Trophoblast cell (in vitro differentiated cells and primary cell): Measurements from ENCODE around the gene ZNF416.
A peak's percentile ranks its signal among the peaks of the same experiment; 100 is the strongest.

Source experiments
- DNase-seq, 2 donors: peaks; one replicate each; pipeline ENCODE4 v3.0.0-alpha.2; 2016
- H2AFZ ChIP-seq: 2 replicates; pipeline ENCODE4 v1.6.1; 2013; ENCODE audit warnings: low read length, moderate library complexity, mild to moderate bottlenecking; ENCODE audit not compliant: insufficient read depth, poor library complexity
- H2AK5ac ChIP-seq: 2 replicates; pipeline ENCODE4 v1.6.1; 2013; ENCODE audit warnings: mild to moderate bottlenecking, low read length
- H2BK120ac ChIP-seq: 2 replicates; pipeline ENCODE4 v1.6.1; 2013; ENCODE audit warnings: low read length, mild to moderate bottlenecking, moderate library complexity; ENCODE audit not compliant: insufficient read depth, poor library complexity
- H2BK12ac ChIP-seq: 2 replicates; pipeline ENCODE4 v1.6.1; 2013; ENCODE audit warnings: mild to moderate bottlenecking, low read length, moderate library complexity
- H2BK5ac ChIP-seq: 2 replicates; pipeline ENCODE4 v1.6.1; 2013; ENCODE audit warnings: low read length, low read depth, moderate library complexity, mild to moderate bottlenecking; ENCODE audit not compliant: poor library complexity
- H3K14ac ChIP-seq: 2 replicates; pipeline ENCODE4 v1.6.1; 2013; ENCODE audit warnings: mild to moderate bottlenecking, low read length
- H3K18ac ChIP-seq: 2 replicates; pipeline ENCODE4 v1.6.1; 2013; ENCODE audit warnings: mild to moderate bottlenecking, low read length
- H3K23ac ChIP-seq: 2 replicates; pipeline ENCODE4 v1.6.1; 2013; ENCODE audit warnings: low read length
- H3K27ac ChIP-seq: 2 replicates; pipeline ENCODE4 v1.5.1; 2013; ENCODE audit warnings: low read depth, mild to moderate bottlenecking, inconsistent platforms, low read length, moderate library complexity
- H3K27me3 ChIP-seq: 2 replicates; pipeline ENCODE4 v1.6.1; 2013; ENCODE audit warnings: inconsistent platforms, mild to moderate bottlenecking, low read length, moderate library complexity; ENCODE audit not compliant: insufficient read depth
- H3K36me3 ChIP-seq, 2 experiments: 1 replicate in 1 of 2; 2 replicates in 1 of 2; pipeline ENCODE4 v1.6.1; 2013; ENCODE audit warnings: low read length in 2 of 2, mild to moderate bottlenecking in 2 of 2, moderate library complexity in 1 of 2; ENCODE audit not compliant: insufficient read depth in 2 of 2, control insufficient read depth in 1 of 2
- H3K4ac ChIP-seq: 2 replicates; pipeline ENCODE4 v1.6.1; 2013; ENCODE audit warnings: low read depth, mild to moderate bottlenecking, low read length, moderate library complexity
- H3K4me1 ChIP-seq, 2 experiments: 1 replicate in 1 of 2; 2 replicates in 1 of 2; pipeline ENCODE4 v1.6.1; 2013; ENCODE audit warnings: low read length in 2 of 2, mild to moderate bottlenecking in 2 of 2, moderate library complexity in 1 of 2; ENCODE audit not compliant: insufficient read depth in 2 of 2, control insufficient read depth in 1 of 2
- H3K4me2 ChIP-seq: 2 replicates; pipeline ENCODE4 v1.6.1; 2013; ENCODE audit warnings: inconsistent platforms, mild to moderate bottlenecking, low read length, moderate library complexity
- H3K4me3 ChIP-seq: 2 replicates; pipeline ENCODE4 v1.5.1; 2013; ENCODE audit warnings: mild to moderate bottlenecking, low read depth, low read length, inconsistent platforms
- H3K79me1 ChIP-seq: one replicate; pipeline ENCODE4 v1.6.1; 2013; ENCODE audit warnings: low read length
- H3K79me2 ChIP-seq: 2 replicates; pipeline ENCODE4 v1.6.1; 2013; ENCODE audit warnings: low read length, mild to moderate bottlenecking; ENCODE audit not compliant: control insufficient read depth, insufficient read depth, poor library complexity
- H3K9ac ChIP-seq: 2 replicates; pipeline ENCODE4 v1.6.1; 2013; ENCODE audit warnings: mild to moderate bottlenecking, low read length
- H3K9me3 ChIP-seq: 2 replicates; pipeline ENCODE4 v1.6.1; 2013; ENCODE audit warnings: low read depth, mild to moderate bottlenecking, control low read depth, inconsistent platforms, low read length; ENCODE audit not compliant: insufficient read depth
- H4K12ac ChIP-seq: 2 replicates; pipeline ENCODE4 v1.6.1; 2013; ENCODE audit warnings: low read depth, mild to moderate bottlenecking, low read length, moderate library complexity
- H4K8ac ChIP-seq: 2 replicates; pipeline ENCODE4 v1.6.1; 2013; ENCODE audit warnings: low read depth, mild to moderate bottlenecking, low read length, moderate library complexity
- H4K91ac ChIP-seq: one replicate; pipeline ENCODE4 v1.6.1; 2013; ENCODE audit warnings: low read depth, mild to moderate bottlenecking, low read length, moderate library complexity
- WGBS: extraction: QIAGEN DNeasy Blood & Tissue Kit; methylation state at CpG from one replicate; pipeline ENCODE4 v1.1.7; 2013; ENCODE audit warnings: missing lambda C conversion rate; ENCODE audit not compliant: insufficient read length, insufficient coverage; ENCODE audit errors: extremely low coverage; 5-methylcytosine and 5-hydroxymethylcytosine counted together

The ZNF416 gene

GRCh38 chr19:57558525-57558924 is 20.2 kb downstream of the ZNF416 start:
- WGBS: no CpG with 5 or more reads among the region's 6 CpGs
- Histone ChIP-seq H2BK5ac (no peak overlapping the region), H3K18ac (no peak overlapping the region), H4K12ac (no peak overlapping the region), H4K91ac (no peak overlapping the region), H3K4ac (no peak overlapping the region), H3K27ac (no peak overlapping the region), H3K9me3 (peaks cover 8% of the 10 kb centered on the region), H2AFZ (no peak overlapping the region), H2BK12ac (no peak overlapping the region), H3K36me3 (peaks cover 10 to 22% of the 10 kb centered on the region in 2 experiments), H2BK120ac (no peak overlapping the region), H3K79me2 (peaks cover 5% of the 10 kb centered on the region), H3K4me3 (no peak overlapping the region), H4K8ac (no peak overlapping the region), H2AK5ac (no peak overlapping the region), H3K4me1 (peaks cover 2 to 7% of the 10 kb centered on the region in 2 experiments), H3K79me1 (peaks cover 5% of the 10 kb centered on the region), H3K4me2 (peak overlapping the region; percentile 63), H3K9ac (no peak overlapping the region), H3K14ac (no peak overlapping the region), H3K27me3 (no peaks in the 10 kb centered on the region), H3K23ac (no peak overlapping the region)
- no peak for DNase-seq

GRCh38 chr19:57557659-57558058 is 21.1 kb downstream of the ZNF416 start:
- Histone ChIP-seq H3K27ac (no peak overlapping the region), H4K91ac (no peak overlapping the region), H3K4me1 (peaks cover 2 to 7% of the 10 kb centered on the region in 2 experiments), H3K9me3 (peaks cover 7% of the 10 kb centered on the region), H3K9ac (no peak overlapping the region), H3K79me1 (peaks cover 5% of the 10 kb centered on the region), H3K4me3 (no peak overlapping the region), H2BK5ac (no peak overlapping the region), H3K27me3 (no peaks in the 10 kb centered on the region), H2AFZ (no peak overlapping the region), H4K12ac (no peak overlapping the region), H3K18ac (no peak overlapping the region), H3K36me3 (peaks cover 10 to 29% of the 10 kb centered on the region in 2 experiments), H3K23ac (no peak overlapping the region), H2BK120ac (no peak overlapping the region), H3K79me2 (peaks cover 5% of the 10 kb centered on the region), H2BK12ac (no peak overlapping the region), H3K4ac (no peak overlapping the region), H3K14ac (no peak overlapping the region), H2AK5ac (no peak overlapping the region), H4K8ac (no peak overlapping the region), H3K4me2 (no peak overlapping the region)
- no peak for DNase-seq
- no CpG with 5 or more reads among the region's 5 CpGs for WGBS

GRCh38 chr19:57552432-57552831 is 26.3 kb downstream of the ZNF416 start:
- H3K4me3 ChIP-seq: no peak overlapping the region
- H2BK12ac ChIP-seq: no peak overlapping the region
- no peak overlapping the region for H3K23ac ChIP-seq
- no peak overlapping the region for H3K18ac ChIP-seq
- no peak overlapping the region for H2AFZ ChIP-seq
- H3K79me1 ChIP-seq: no peaks in the 10 kb centered on the region
- H4K91ac ChIP-seq: no peak overlapping the region
- H3K4me1 ChIP-seq: no peaks in the 10 kb centered on the region
- no peak overlapping the region for H3K27ac ChIP-seq
- H4K12ac ChIP-seq: no peak overlapping the region
- H3K36me3 ChIP-seq: peaks cover 26 to 55% of the 10 kb centered on the region in 2 experiments
- no peak overlapping the region for H2AK5ac ChIP-seq
- H3K27me3 ChIP-seq: no peaks in the 10 kb centered on the region
- no peak overlapping the region for H3K4ac ChIP-seq
- no peak overlapping the region for H3K9ac ChIP-seq
- no peak overlapping the region for H3K14ac ChIP-seq
- no peak overlapping the region for H2BK120ac ChIP-seq
- no peak overlapping the region for H2BK5ac ChIP-seq
- peaks cover 6% of the 10 kb centered on the region for H3K9me3 ChIP-seq
- no peak overlapping the region for H4K8ac ChIP-seq
- H3K79me2 ChIP-seq: no peaks in the 10 kb centered on the region
- no CpG with 5 or more reads among the region's 2 CpGs for WGBS
- DNase-seq: no peak
- no peak overlapping the region for H3K4me2 ChIP-seq

- WGBS: no CpG with 5 or more reads among the region's 1 CpG
These were observed 32.2 kb downstream of the ZNF416 start for GRCh38 chr19:57546513-57546912.

More at GRCh38 chr19:57546513-57546912, 32.2 kb downstream of the ZNF416 start:
- Histone ChIP-seq H4K8ac (no peak overlapping the region), H4K91ac (no peak overlapping the region), H3K23ac (no peak overlapping the region), H2BK12ac (no peak overlapping the region), H3K4me1 (no peaks in the 10 kb centered on the region), H3K4ac (no peak overlapping the region), H3K4me3 (no peak overlapping the region), H3K27ac (no peak overlapping the region), H3K36me3 (peaks cover 24 to 36% of the 10 kb centered on the region in 2 experiments), H3K9me3 (peaks cover 15% of the 10 kb centered on the region), H3K79me1 (no peaks in the 10 kb centered on the region), H3K79me2 (no peaks in the 10 kb centered on the region), H2BK120ac (no peak overlapping the region), H4K12ac (no peak overlapping the region), H3K4me2 (no peak overlapping the region), H2AFZ (no peak overlapping the region), H2AK5ac (no peak overlapping the region), H3K27me3 (no peaks in the 10 kb centered on the region), H3K9ac (no peak overlapping the region), H3K14ac (no peak overlapping the region), H3K18ac (no peak overlapping the region), H2BK5ac (no peak overlapping the region)
- DNase-seq: no peak
